Liver (tissue), 9 donors: ENCODE measurements around the gene GARNL3. TPM values are rescaled to one million over a fixed set of nuclear protein-coding genes. Genes with fewer than 3 reads are reported as not detected.

Experiments
- DNase-seq: peaks from one replicate; pipeline ENCODE4 v3.0.0-alpha.2; 2017; ENCODE audit warnings: low spot score
- H3K27ac ChIP-seq, 2 donors: one replicate each; pipeline ENCODE4 v1.7.0; 2013; ENCODE audit warnings: inconsistent platforms in 2 of 2, low read length in 2 of 2, control low read depth in 1 of 2, low read depth in 1 of 2, mild to moderate bottlenecking in 1 of 2
- H3K27me3 ChIP-seq, 4 donors: one replicate each; pipeline versions ENCODE4 v1.6.1 to v1.7.0; 2013; ENCODE audit warnings: low read length in 3 of 4, inconsistent platforms in 1 of 4, mild to moderate bottlenecking in 1 of 4, moderate library complexity in 1 of 4; ENCODE audit not compliant: control insufficient read depth in 4 of 4, insufficient read depth in 4 of 4
- H3K36me3 ChIP-seq, 4 donors: one replicate each; pipeline versions ENCODE4 v1.6.1 to v1.7.0; 2013; ENCODE audit warnings: low read length in 3 of 4, mild to moderate bottlenecking in 3 of 4, low read depth in 1 of 4, moderate library complexity in 1 of 4; ENCODE audit not compliant: control insufficient read depth in 4 of 4, insufficient read depth in 3 of 4
- H3K4me1 ChIP-seq, 4 donors: one replicate each; pipeline versions ENCODE4 v1.6.1 to v1.7.0; 2013; ENCODE audit warnings: low read length in 3 of 4, mild to moderate bottlenecking in 3 of 4, moderate library complexity in 1 of 4; ENCODE audit not compliant: control insufficient read depth in 4 of 4, insufficient read depth in 4 of 4
- H3K4me3 ChIP-seq, 3 donors: one replicate each; pipeline versions ENCODE4 v1.6.1 to v1.7.0; 2013; ENCODE audit warnings: low read length in 3 of 3, control low read depth in 1 of 3, low read depth in 1 of 3, mild to moderate bottlenecking in 1 of 3
- H3K9ac ChIP-seq, 2 donors: one replicate each; pipeline ENCODE4 v1.7.0; 2013; ENCODE audit warnings: low read length in 2 of 2, mild to moderate bottlenecking in 2 of 2, moderate library complexity in 2 of 2, control low read depth in 1 of 2, low read depth in 1 of 2
- H3K9me3 ChIP-seq, 4 donors: one replicate each; pipeline versions ENCODE4 v1.6.1 to v1.7.0; 2013; ENCODE audit warnings: low read length in 3 of 4; ENCODE audit not compliant: control insufficient read depth in 4 of 4
- EGR1 ChIP-seq, 2 donors: IDR thresholded peaks; 2 replicates each; pipeline ENCODE4 v1.6.1; 2016 to 2018; ENCODE audit warnings: antibody characterized with exemption in 2 of 2, low read depth in 2 of 2
- FOXA1 ChIP-seq: IDR thresholded peaks from 2 replicates; pipeline ENCODE4 v1.6.1; 2016; ENCODE audit warnings: antibody characterized with exemption
- FOXA2 ChIP-seq: IDR thresholded peaks from 2 replicates; pipeline ENCODE4 v1.6.1; 2016; ENCODE audit warnings: antibody characterized with exemption
- GABPA ChIP-seq, 2 donors: IDR thresholded peaks in 1 of 2; conservative IDR thresholded peaks in 1 of 2; 2 replicates each; pipeline ENCODE4 v1.6.1; 2016; ENCODE audit warnings: antibody characterized with exemption in 2 of 2, mild to moderate bottlenecking in 1 of 2, moderate library complexity in 1 of 2
- HNF4A ChIP-seq, 2 donors: conservative IDR thresholded peaks; 2 replicates each; pipeline ENCODE4 v1.6.1; 2016; ENCODE audit warnings: antibody characterized with exemption in 2 of 2, mild to moderate bottlenecking in 2 of 2
- HNF4G ChIP-seq: IDR thresholded peaks from 2 replicates; pipeline ENCODE4 v1.6.1; 2016; ENCODE audit warnings: antibody characterized with exemption
- NR2F2 ChIP-seq: IDR thresholded peaks from 2 replicates; pipeline ENCODE4 v1.6.1; 2016; ENCODE audit warnings: antibody characterized with exemption
- RAD21 ChIP-seq, 2 donors: IDR thresholded peaks; 2 replicates each; pipeline ENCODE4 v1.6.1; 2016; ENCODE audit warnings: antibody characterized with exemption in 2 of 2, mild to moderate bottlenecking in 2 of 2
- RXRA ChIP-seq, 2 donors: IDR thresholded peaks; 2 replicates each; pipeline ENCODE4 v1.6.1; 2017 to 2018; ENCODE audit warnings: antibody characterized with exemption in 2 of 2, mild to moderate bottlenecking in 1 of 2
- SP1 ChIP-seq: IDR thresholded peaks from 2 replicates; pipeline ENCODE4 v1.6.1; 2018; ENCODE audit warnings: antibody characterized with exemption, mild to moderate bottlenecking
- TAF1 ChIP-seq: conservative IDR thresholded peaks from 2 replicates; pipeline ENCODE4 v1.6.1; 2016; ENCODE audit warnings: antibody characterized with exemption, mild to moderate bottlenecking
- YY1 ChIP-seq: IDR thresholded peaks from 2 replicates; pipeline ENCODE4 v1.6.1; 2016; ENCODE audit warnings: antibody characterized with exemption, mild to moderate bottlenecking
- WGBS: extraction: QIAGEN DNeasy Blood & Tissue Kit; methylation state at CpG from one replicate; pipeline ENCODE4 v1.1.7; 2013; 5-methylcytosine and 5-hydroxymethylcytosine counted together
- polyA plus RNA-seq, 2 donors: library from polyadenylated mRNA; stranded (reverse) in 1 of 2; unstranded in 1 of 2; fragments of 200-250 nt in 1 of 2; fragments of >200 nt in 1 of 2; fragmentation: Nextera tagmentation in 1 of 2; extraction: Ambion mirVana in 1 of 2; gene quantifications; one replicate each; pipeline versions ENCODE4 v1.2.1 to v1.2.3, GENCODE V29; 2013 to 2015
- total RNA-seq, 2 donors: library from RNA; depleted of rRNA; stranded (reverse); fragments of >200 nt; gene quantifications; one replicate each; pipeline ENCODE4 v1.2.3, GENCODE V29; 2014
- TF ChIP-seq, protein P1 (sequence below): IDR thresholded peaks from 2 replicates; pipeline ENCODE4 v1.6.1; 2016; ENCODE audit warnings: antibody characterized with exemption
- TF ChIP-seq, protein P2 (sequence below): fragments of 150-350 bp; IDR thresholded peaks from 2 replicates; pipeline ENCODE4 v1.5.1; 2017; ENCODE audit warnings: improper control_type of control experiment, low read depth, low read length; ENCODE audit not compliant: missing input control
- TF ChIP-seq, protein P3 (sequence below): IDR thresholded peaks from 2 replicates; pipeline ENCODE4 v1.6.1; 2016; ENCODE audit warnings: antibody characterized with exemption
- TF ChIP-seq, protein P4 (sequence below): IDR thresholded peaks from 2 replicates; pipeline ENCODE4 v1.6.1; 2016; ENCODE audit warnings: antibody characterized with exemption
- TF ChIP-seq, protein P5 (sequence below): IDR thresholded peaks from 2 replicates; pipeline ENCODE4 v1.6.1; 2016; ENCODE audit warnings: antibody characterized with exemption, mild to moderate bottlenecking
- donor health status: healthy.
- donor health status: healthy.
- donor health status: healthy.
- donor health status: healthy.
- donor health status: healthy.

The GARNL3 gene
- total and polyA plus RNA-seq, 4 donors, result 0.89 to 6.7 (median 3.5) TPM

DNA sequence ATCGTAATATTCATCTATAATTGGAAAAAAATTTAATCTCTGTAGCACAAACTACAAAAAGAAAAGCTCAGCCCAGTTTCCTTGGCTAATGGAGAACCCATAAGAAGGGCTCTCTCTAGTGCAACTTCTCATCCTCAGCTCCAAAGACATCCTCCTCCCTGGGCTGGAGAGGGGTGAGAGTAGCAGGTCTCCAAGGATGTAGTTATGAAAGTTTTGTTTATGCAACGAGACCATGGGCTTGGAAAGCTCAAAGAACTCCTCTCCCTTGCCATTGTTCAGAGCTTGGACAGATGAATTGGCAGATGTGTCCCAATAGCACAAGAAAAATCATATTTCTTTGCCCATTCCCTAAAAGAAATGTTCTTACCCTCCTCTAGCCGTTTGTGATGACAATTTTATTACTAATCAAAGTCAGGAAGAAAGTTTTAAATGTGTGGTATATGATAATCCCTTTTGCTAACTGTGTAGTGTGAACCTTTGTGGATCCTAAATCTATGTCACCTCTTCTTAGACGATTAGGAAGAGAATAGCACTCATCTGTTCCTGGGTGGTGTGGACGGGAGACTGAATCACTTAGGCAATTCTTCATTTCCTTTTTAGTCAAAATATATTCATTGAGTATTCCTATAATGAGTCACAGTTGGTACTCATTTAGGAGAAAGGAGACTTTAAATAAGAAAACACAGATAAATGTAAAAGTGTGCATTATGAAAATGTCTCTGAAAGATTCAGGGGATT, 52.2 kb downstream of the GARNL3 start:
- Histone ChIP-seq H3K9me3 (no peaks in the 10 kb centered on the region), H3K27ac (no peak overlapping the region), H3K36me3 (peaks cover 0 to 12% (median 5%) of the 10 kb centered on the region in 4 donors), H3K27me3 (no peaks in the 10 kb centered on the region), H3K9ac (no peak overlapping the region), H3K4me1 (peaks cover 0 to 2% (median 0%) of the 10 kb centered on the region in 4 donors), H3K4me3 (no peak overlapping the region)
- TF ChIP-seq YY1 (no peak), RAD21 (IDR thresholded peaks at IDR 0.05) (no peak), SP1 (no peak), HNF4A (conservative IDR thresholded peaks at IDR 0.05) (no peak), FOXA2 (no peak), EGR1 (IDR thresholded peaks at IDR 0.05; ENCODE audit: low read depth in 2 of 2) (no peak), HNF4G (no peak), RXRA (IDR thresholded peaks at IDR 0.05) (no peak), NR2F2 (no peak), TAF1 (no peak)
- TF ChIP-seq, protein P1, sequence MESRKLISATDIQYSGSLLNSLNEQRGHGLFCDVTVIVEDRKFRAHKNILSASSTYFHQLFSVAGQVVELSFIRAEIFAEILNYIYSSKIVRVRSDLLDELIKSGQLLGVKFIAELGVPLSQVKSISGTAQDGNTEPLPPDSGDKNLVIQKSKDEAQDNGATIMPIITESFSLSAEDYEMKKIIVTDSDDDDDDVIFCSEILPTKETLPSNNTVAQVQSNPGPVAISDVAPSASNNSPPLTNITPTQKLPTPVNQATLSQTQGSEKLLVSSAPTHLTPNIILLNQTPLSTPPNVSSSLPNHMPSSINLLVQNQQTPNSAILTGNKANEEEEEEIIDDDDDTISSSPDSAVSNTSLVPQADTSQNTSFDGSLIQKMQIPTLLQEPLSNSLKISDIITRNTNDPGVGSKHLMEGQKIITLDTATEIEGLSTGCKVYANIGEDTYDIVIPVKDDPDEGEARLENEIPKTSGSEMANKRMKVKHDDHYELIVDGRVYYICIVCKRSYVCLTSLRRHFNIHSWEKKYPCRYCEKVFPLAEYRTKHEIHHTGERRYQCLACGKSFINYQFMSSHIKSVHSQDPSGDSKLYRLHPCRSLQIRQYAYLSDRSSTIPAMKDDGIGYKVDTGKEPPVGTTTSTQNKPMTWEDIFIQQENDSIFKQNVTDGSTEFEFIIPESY, result no peak
- TF ChIP-seq, protein P2, sequence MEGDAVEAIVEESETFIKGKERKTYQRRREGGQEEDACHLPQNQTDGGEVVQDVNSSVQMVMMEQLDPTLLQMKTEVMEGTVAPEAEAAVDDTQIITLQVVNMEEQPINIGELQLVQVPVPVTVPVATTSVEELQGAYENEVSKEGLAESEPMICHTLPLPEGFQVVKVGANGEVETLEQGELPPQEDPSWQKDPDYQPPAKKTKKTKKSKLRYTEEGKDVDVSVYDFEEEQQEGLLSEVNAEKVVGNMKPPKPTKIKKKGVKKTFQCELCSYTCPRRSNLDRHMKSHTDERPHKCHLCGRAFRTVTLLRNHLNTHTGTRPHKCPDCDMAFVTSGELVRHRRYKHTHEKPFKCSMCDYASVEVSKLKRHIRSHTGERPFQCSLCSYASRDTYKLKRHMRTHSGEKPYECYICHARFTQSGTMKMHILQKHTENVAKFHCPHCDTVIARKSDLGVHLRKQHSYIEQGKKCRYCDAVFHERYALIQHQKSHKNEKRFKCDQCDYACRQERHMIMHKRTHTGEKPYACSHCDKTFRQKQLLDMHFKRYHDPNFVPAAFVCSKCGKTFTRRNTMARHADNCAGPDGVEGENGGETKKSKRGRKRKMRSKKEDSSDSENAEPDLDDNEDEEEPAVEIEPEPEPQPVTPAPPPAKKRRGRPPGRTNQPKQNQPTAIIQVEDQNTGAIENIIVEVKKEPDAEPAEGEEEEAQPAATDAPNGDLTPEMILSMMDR, result no peak
- TF ChIP-seq, protein P3, sequence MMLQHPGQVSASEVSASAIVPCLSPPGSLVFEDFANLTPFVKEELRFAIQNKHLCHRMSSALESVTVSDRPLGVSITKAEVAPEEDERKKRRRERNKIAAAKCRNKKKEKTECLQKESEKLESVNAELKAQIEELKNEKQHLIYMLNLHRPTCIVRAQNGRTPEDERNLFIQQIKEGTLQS, result no peak
- whole genome bisulfite sequencing, result 78% methylated on average over 5 of the region's 5 CpGs
- DNase-seq, result no peak

DNA sequence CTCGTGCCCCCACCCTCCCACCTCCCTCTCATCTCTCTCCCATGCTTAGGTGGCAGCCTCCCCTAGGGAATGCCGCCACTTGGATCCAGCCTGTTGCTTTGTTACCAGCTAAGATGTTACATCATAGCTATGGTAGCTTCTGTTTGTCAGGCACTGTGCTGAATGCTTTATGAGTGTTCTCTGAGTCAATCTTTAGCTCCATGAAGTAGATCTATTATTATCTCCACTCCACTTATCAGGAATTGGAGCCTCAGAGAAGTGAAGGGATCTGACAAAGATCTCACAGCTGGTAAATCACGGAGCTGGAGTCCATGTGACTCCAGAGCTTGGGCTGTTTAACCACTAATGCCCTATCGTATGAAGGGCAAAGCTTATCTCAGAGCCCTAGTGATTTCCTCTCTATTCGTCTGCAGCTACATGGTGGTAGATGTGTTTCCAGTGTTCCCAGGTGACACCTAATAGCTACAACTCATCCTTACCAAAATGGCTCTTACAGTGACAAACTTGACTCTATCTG, 54.1 kb downstream of the GARNL3 start:
- no peak for DNase-seq
- no peak overlapping the region for H3K4me3 ChIP-seq
- no peak overlapping the region for H3K27ac ChIP-seq
- no peak overlapping the region for H3K9ac ChIP-seq
- H3K27me3 ChIP-seq, result no peaks in the 10 kb centered on the region
- TF ChIP-seq EGR1 (IDR thresholded peaks at IDR 0.05; ENCODE audit: low read depth in 2 of 2) (no peak), SP1 (no peak), HNF4G (no peak), FOXA1 (no peak), NR2F2 (no peak), HNF4A (conservative IDR thresholded peaks at IDR 0.05) (no peak), GABPA (IDR thresholded peaks at IDR 0.05 in 1 of 2, conservative IDR thresholded peaks at IDR 0.05 in 1 of 2) (no peak), RXRA (IDR thresholded peaks at IDR 0.05) (no peak), FOXA2 (no peak), TAF1 (no peak), YY1 (no peak)
- TF ChIP-seq, protein P4, sequence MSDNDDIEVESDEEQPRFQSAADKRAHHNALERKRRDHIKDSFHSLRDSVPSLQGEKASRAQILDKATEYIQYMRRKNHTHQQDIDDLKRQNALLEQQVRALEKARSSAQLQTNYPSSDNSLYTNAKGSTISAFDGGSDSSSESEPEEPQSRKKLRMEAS, result no peak
- TF ChIP-seq, protein P1, result no peak
- TF ChIP-seq, protein P3, result no peak
- TF ChIP-seq, protein P5, sequence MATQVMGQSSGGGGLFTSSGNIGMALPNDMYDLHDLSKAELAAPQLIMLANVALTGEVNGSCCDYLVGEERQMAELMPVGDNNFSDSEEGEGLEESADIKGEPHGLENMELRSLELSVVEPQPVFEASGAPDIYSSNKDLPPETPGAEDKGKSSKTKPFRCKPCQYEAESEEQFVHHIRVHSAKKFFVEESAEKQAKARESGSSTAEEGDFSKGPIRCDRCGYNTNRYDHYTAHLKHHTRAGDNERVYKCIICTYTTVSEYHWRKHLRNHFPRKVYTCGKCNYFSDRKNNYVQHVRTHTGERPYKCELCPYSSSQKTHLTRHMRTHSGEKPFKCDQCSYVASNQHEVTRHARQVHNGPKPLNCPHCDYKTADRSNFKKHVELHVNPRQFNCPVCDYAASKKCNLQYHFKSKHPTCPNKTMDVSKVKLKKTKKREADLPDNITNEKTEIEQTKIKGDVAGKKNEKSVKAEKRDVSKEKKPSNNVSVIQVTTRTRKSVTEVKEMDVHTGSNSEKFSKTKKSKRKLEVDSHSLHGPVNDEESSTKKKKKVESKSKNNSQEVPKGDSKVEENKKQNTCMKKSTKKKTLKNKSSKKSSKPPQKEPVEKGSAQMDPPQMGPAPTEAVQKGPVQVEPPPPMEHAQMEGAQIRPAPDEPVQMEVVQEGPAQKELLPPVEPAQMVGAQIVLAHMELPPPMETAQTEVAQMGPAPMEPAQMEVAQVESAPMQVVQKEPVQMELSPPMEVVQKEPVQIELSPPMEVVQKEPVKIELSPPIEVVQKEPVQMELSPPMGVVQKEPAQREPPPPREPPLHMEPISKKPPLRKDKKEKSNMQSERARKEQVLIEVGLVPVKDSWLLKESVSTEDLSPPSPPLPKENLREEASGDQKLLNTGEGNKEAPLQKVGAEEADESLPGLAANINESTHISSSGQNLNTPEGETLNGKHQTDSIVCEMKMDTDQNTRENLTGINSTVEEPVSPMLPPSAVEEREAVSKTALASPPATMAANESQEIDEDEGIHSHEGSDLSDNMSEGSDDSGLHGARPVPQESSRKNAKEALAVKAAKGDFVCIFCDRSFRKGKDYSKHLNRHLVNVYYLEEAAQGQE, result no peak
- peaks cover 0 to 10% (median 4%) of the 10 kb centered on the region in 4 donors for H3K36me3 ChIP-seq
- WGBS, result 87% methylated on average over 5 of the region's 5 CpGs
- no peaks in the 10 kb centered on the region for H3K4me1 ChIP-seq
- no peaks in the 10 kb centered on the region for H3K9me3 ChIP-seq
